Endothelial cell of umbilical vein (primary cell): ENCODE data around the gene CGB8. TPM values are rescaled to one million over a fixed set of nuclear protein-coding genes. Genes with fewer than 3 reads are reported as not detected.
"Not testable (repeated sequence)": the region's sequence is repeated elsewhere in the genome, so short reads cannot be mapped to it uniquely, and the experiment has no call there.

Experiments
- BruUV-seq: library from RNA; stranded (reverse); fragments of 400-500 nt; replicated peaks from 2 replicates; lab custom pipeline; 2021; lab: Mats Ljungman, UMichigan
- CTCF ChIA-PET: fragments of 300-600, 350-600 bp; sonication (Branson Sonifier 250); formaldehyde crosslinking; loops from one replicate; lab custom pipeline; 2021; ENCODE audit warnings: antibody characterized with exemption, inconsistent platforms; lab: Charles Lee
- POLR2A ChIA-PET: fragments of 300-600, 350-600 bp; sonication (Branson Sonifier 250); formaldehyde crosslinking; loops from one replicate; lab custom pipeline; 2021; ENCODE audit warnings: antibody characterized with exemption, inconsistent platforms; lab: Charles Lee
- DNase-seq: peaks from one replicate; pipeline ENCODE4 v3.0.0-alpha.2; 2011; ENCODE audit warnings: low read depth, low spot score
- FAIRE-seq: peaks from 2 replicates; lab custom pipeline; 2011; peaks lifted over from hg19 to GRCh38; lab: Jason Lieb, UNC
- H2AFZ ChIP-seq: 2 replicates; pipeline ENCODE4 v1.6.0; 2012; ENCODE audit warnings: low read depth, low read length, control low read depth, inconsistent platforms
- H3K27ac ChIP-seq: 2 replicates; pipeline ENCODE4 v1.5.1; 2011; ENCODE audit warnings: low read depth, mild to moderate bottlenecking, control low read depth, low read length, moderate library complexity; ENCODE audit not compliant: insufficient read depth
- H3K27me3 ChIP-seq, 2 experiments: 2 replicates each; pipeline versions ENCODE4 v1.6.0 to v1.6.1; 2011; ENCODE audit warnings: low read length in 2 of 2, mixed read lengths in 1 of 2; ENCODE audit not compliant: control insufficient read depth in 2 of 2, insufficient read depth in 2 of 2
- H3K36me3 ChIP-seq, 2 experiments: 2 replicates in 1 of 2; 3 replicates in 1 of 2; pipeline ENCODE4 v1.5.1; 2011; ENCODE audit warnings: low read length in 2 of 2, mild to moderate bottlenecking in 1 of 2, moderate library complexity in 1 of 2; ENCODE audit not compliant: control insufficient read depth in 2 of 2, insufficient read depth in 2 of 2; ENCODE audit errors: extremely low read depth in 1 of 2
- H3K4me1 ChIP-seq: 3 replicates; pipeline ENCODE4 v1.5.1; 2011; ENCODE audit warnings: mild to moderate bottlenecking, low read length; ENCODE audit not compliant: control insufficient read depth, insufficient read depth; ENCODE audit errors: extremely low read depth
- H3K4me2 ChIP-seq: 2 replicates; pipeline ENCODE4 v1.6.1; 2011; ENCODE audit warnings: low read length, control low read depth, mixed read lengths; ENCODE audit not compliant: insufficient read depth
- H3K4me3 ChIP-seq, 3 experiments: fragments of 200-600 bp in 1 of 3; sonication (generic), shearing (Covaris generic) in 1 of 3; replicated peaks in 1 of 3; 2 replicates each; pipeline ENCODE4 v1.5.1; 2011 to 2016; ENCODE audit warnings: control low read depth in 3 of 3, low read length in 3 of 3, mild to moderate bottlenecking in 2 of 3, inconsistent platforms in 1 of 3, low read depth in 1 of 3, moderate library complexity in 1 of 3; ENCODE audit not compliant: insufficient read depth in 1 of 3
- H3K79me2 ChIP-seq: 2 replicates; pipeline ENCODE4 v1.6.0; 2012; ENCODE audit warnings: low read length, inconsistent platforms; ENCODE audit not compliant: control insufficient read depth, insufficient read depth
- H3K9ac ChIP-seq: replicated peaks from 2 replicates; pipeline ENCODE3; 2011; ENCODE audit warnings: low read length, control low read depth; ENCODE audit not compliant: insufficient read depth; ENCODE audit errors: extremely low read depth
- H3K9me1 ChIP-seq: replicated peaks from 3 replicates; pipeline ENCODE4 v1.6.0; 2011; ENCODE audit warnings: mild to moderate bottlenecking, low read length; ENCODE audit not compliant: control insufficient read depth, insufficient read depth; ENCODE audit errors: extremely low read depth
- H3K9me3 ChIP-seq: replicated peaks from 2 replicates; pipeline ENCODE4 v1.5.1; 2012; ENCODE audit warnings: low read length, inconsistent platforms; ENCODE audit not compliant: control insufficient read depth, insufficient read depth
- H4K20me1 ChIP-seq: replicated peaks from 2 replicates; pipeline ENCODE3; 2011; ENCODE audit warnings: mild to moderate bottlenecking, low read length; ENCODE audit not compliant: control insufficient read depth, insufficient read depth; ENCODE audit errors: extremely low read depth
- CTCF ChIP-seq, 2 donors: IDR thresholded peaks; 1 replicate in 1 of 2; 2 replicates in 1 of 2; pipeline ENCODE4 v1.5.1; 2011; ENCODE audit warnings: low read length in 2 of 2, mild to moderate bottlenecking in 2 of 2, moderate library complexity in 2 of 2, control low read depth in 1 of 2, inconsistent platforms in 1 of 2, low read depth in 1 of 2; ENCODE audit not compliant: insufficient read depth in 1 of 2; ENCODE audit errors: extremely low read depth in 1 of 2
- EZH2 ChIP-seq: IDR thresholded peaks from 2 replicates; pipeline ENCODE4 v1.6.1; 2012; ENCODE audit warnings: borderline replicate concordance, low read depth, mild to moderate bottlenecking, moderate library complexity, low read length, inconsistent platforms; ENCODE audit not compliant: severe bottlenecking
- FOS ChIP-seq: IDR thresholded peaks from 2 replicates; pipeline ENCODE4 v1.6.1; 2011; ENCODE audit warnings: mild to moderate bottlenecking, low read length, moderate library complexity, borderline replicate concordance; ENCODE audit not compliant: insufficient read depth
- GATA2 ChIP-seq: IDR thresholded peaks from 2 replicates; pipeline ENCODE4 v1.7.0; 2011; ENCODE audit warnings: low read depth, mild to moderate bottlenecking, moderate library complexity, mixed read lengths, low read length; ENCODE audit not compliant: insufficient read length, insufficient read depth
- JUN ChIP-seq: IDR thresholded peaks from 2 replicates; pipeline ENCODE4 v1.6.1; 2011; ENCODE audit warnings: borderline replicate concordance, low read depth; ENCODE audit not compliant: insufficient read length, insufficient read depth
- MAX ChIP-seq: IDR thresholded peaks from 2 replicates; pipeline ENCODE4 v1.6.1; 2011; ENCODE audit not compliant: insufficient read depth, insufficient read length
- MYC ChIP-seq: IDR thresholded peaks from one replicate; pipeline ENCODE4 v1.6.1; 2011; ENCODE audit warnings: mild to moderate bottlenecking, low read depth, low read length
- POLR2A ChIP-seq: IDR thresholded peaks from 2 replicates; pipeline ENCODE4 v1.6.1; 2012; ENCODE audit warnings: low read depth, mild to moderate bottlenecking, control low read depth, low read length
- dilution Hi-C: fragments of 300-500 bp; cut with MboI; formaldehyde crosslinking; loops from one replicate; pipeline ENCODE4 v1.15.0; 2019; ENCODE audit warnings: low sequenced_read_pairs; ENCODE audit not compliant: extremely low pct_ligation_motif_present
- intact Hi-C: fragments of 100-400 bp; cut with micrococcal nuclease; formaldehyde crosslinking; loops from one replicate; pipeline ENCODE4 v1.10.0; 2022
- polyA plus RNA-seq, 4 experiments: library from polyadenylated mRNA; depleted of rRNA in 3 of 4; stranded (reverse) in 3 of 4; unstranded in 1 of 4; fragments of >200 nt; gene quantifications; 2 replicates each; pipeline versions ENCODE4 v1.2.1 to v1.2.3, GENCODE V29; 2011 to 2012; ENCODE audit warnings: missing spikeins in 1 of 4
- total RNA-seq: library from RNA; stranded (reverse); gene quantifications from 2 replicates; pipeline ENCODE4 v1.2.3, GENCODE V29; 2021

Gene CGB8
- total and polyA plus RNA-seq, 2 donors (not counting 3 experiments of a cell fraction or from before 2014, with no cell fraction given) = not detected

GRCh38 chr19:49024233-49024632, 24.7 kb downstream of the CGB8 start, which contains the start of gene CGB3:
TSS of gene CGB3 (minus strand) at chr19:49024333. CDS start at chr19:49023971, 362 bp downstream.
- H3K4me3 ChIP-seq, H3K27me3 ChIP-seq, BruUV-seq, H3K79me2 ChIP-seq, intact Hi-C loops, H2AFZ ChIP-seq, DNase-seq, dilution Hi-C loops, H3K9me1 ChIP-seq, H4K20me1 ChIP-seq, H3K4me2 ChIP-seq, H3K36me3 ChIP-seq, H3K4me1 ChIP-seq, CTCF ChIA-PET, FAIRE-seq, H3K27ac ChIP-seq, POLR2A ChIA-PET, H3K9ac ChIP-seq, H3K9me3 ChIP-seq: not testable (repeated sequence)

- BruUV-seq = no TSS peak
- Histone ChIP-seq H3K27ac (no peak overlapping the region), H2AFZ (no peak overlapping the region), H3K36me3 (no peaks in the 10 kb centered on the region), H3K4me1 (peaks cover 10% of the 10 kb centered on the region), H3K9me1 (no peaks in the 10 kb centered on the region), H3K27me3 (peaks cover 0 to 5% of the 10 kb centered on the region in 2 experiments), H3K9ac (no peak overlapping the region), H3K9me3 (no peaks in the 10 kb centered on the region), H4K20me1 (no peaks in the 10 kb centered on the region), H3K4me3 (no peak overlapping the region), H3K4me2 (no peak overlapping the region), H3K79me2 (no peaks in the 10 kb centered on the region)
- dilution Hi-C loops = no loop called here
- ChIA-PET CTCF (interaction anchor here (1.4 kb wide), 1 partner anchor 22 kb away, joined by 4 read pairs; no protein-coding TSS in a partner anchor), POLR2A (no interaction called here)
- TF ChIP-seq EZH2 (no peak), CTCF (IDR thresholded peaks at IDR 0.05; ENCODE audit: extremely low read depth in 1 of 2, insufficient read depth in 1 of 2, low read depth in 1 of 2, low read length in 2 of 2) (no peak), FOS (no peak), JUN (no peak), MAX (no peak), GATA2 (no peak), MYC (no peak), POLR2A (no peak)
- FAIRE-seq (no peak), DNase-seq (no peak)
- intact Hi-C loops = no loop called here
These were observed 26.8 kb downstream of the CGB8 start for GRCh38 chr19:49022116-49022515.
